SK-N-SH (cell line): Measurements from ENCODE around the gene FAM72D. TPM values are rescaled to one million over a fixed set of nuclear protein-coding genes. Genes with fewer than 3 reads are reported as not detected.
"Not testable (repeated sequence)": the region's sequence is repeated elsewhere in the genome, so short reads cannot be mapped to it uniquely, and the experiment has no call there.

Experiments
- CTCF ChIA-PET: fragments of 300-600, 350-600 bp; formaldehyde crosslinking; extraction: SDS; loops from one replicate; lab custom pipeline; 2021; lab: Yijun Ruan, JAX
- POLR2A ChIA-PET: fragments of 350-600 bp; sonication (Branson Sonifier 250); formaldehyde crosslinking; extraction: SDS; loops from one replicate; lab custom pipeline; 2020; ENCODE audit warnings: antibody characterized with exemption, inconsistent platforms; lab: Yijun Ruan, JAX
- DNase-seq: peaks from one replicate; pipeline ENCODE4 v3.0.0; 2012
- H2AFZ ChIP-seq: fragments of 200-600 bp; sonication (generic); 2 replicates; pipeline ENCODE4 v1.8.1; 2016; ENCODE audit warnings: antibody characterized with exemption, mild to moderate bottlenecking, low read depth
- H3F3A ChIP-seq: fragments of 200-600 bp; sonication (generic); replicated peaks from 2 replicates; pipeline ENCODE3; 2016; ENCODE audit warnings: antibody characterized with exemption, mild to moderate bottlenecking; ENCODE audit not compliant: insufficient read depth
- H3K27ac ChIP-seq, 2 experiments: fragments of 200-500 bp in 1 of 2; fragments of 200-600 bp in 1 of 2; sonication (Bioruptor generic) in 1 of 2; sonication (generic), shearing (Covaris generic) in 1 of 2; 2 replicates each; pipeline versions ENCODE4 v1.5.1 to v1.6.1; 2014 to 2016; ENCODE audit warnings: low read depth in 2 of 2, inconsistent platforms in 1 of 2, low read length in 1 of 2, mild to moderate bottlenecking in 1 of 2, mixed read lengths in 1 of 2
- H3K27me3 ChIP-seq: fragments of 200-600 bp; sonication (generic), shearing (Covaris generic); 2 replicates; pipeline ENCODE4 v1.6.1; 2016; ENCODE audit warnings: mixed run types; ENCODE audit not compliant: insufficient read depth
- H3K36me3 ChIP-seq, 2 experiments: fragments of 200-500 bp in 1 of 2; fragments of 200-600 bp in 1 of 2; sonication (Bioruptor generic) in 1 of 2; sonication (generic) in 1 of 2; replicated peaks in 1 of 2; 2 replicates each; pipeline versions ENCODE3 to v1.5.1; 2014 to 2016; ENCODE audit warnings: low read length in 1 of 2, mild to moderate bottlenecking in 1 of 2; ENCODE audit not compliant: insufficient read depth in 2 of 2, control insufficient read depth in 1 of 2
- H3K4me1 ChIP-seq, 2 experiments: fragments of 200-500 bp in 1 of 2; fragments of 200-600 bp in 1 of 2; sonication (Bioruptor generic) in 1 of 2; sonication (generic), shearing (Covaris generic) in 1 of 2; 2 replicates each; pipeline versions ENCODE4 v1.5.1 to v1.6.1; 2014 to 2016; ENCODE audit warnings: low read depth in 1 of 2, low read length in 1 of 2, mixed run types in 1 of 2; ENCODE audit not compliant: insufficient read depth in 2 of 2, control insufficient read depth in 1 of 2
- H3K4me2 ChIP-seq: fragments of 200-600 bp; sonication (generic), shearing (Covaris generic); 2 replicates; pipeline ENCODE4 v1.6.1; 2017; ENCODE audit warnings: mixed run types
- H3K4me3 ChIP-seq, 2 experiments: fragments of 200-500 bp in 1 of 2; fragments of 200-600 bp in 1 of 2; sonication (Bioruptor generic) in 1 of 2; sonication (generic), shearing (Covaris generic) in 1 of 2; 2 replicates each; pipeline versions ENCODE4 v1.5.1 to v1.8.1; 2014 to 2016; ENCODE audit warnings: low read depth in 2 of 2, inconsistent platforms in 1 of 2, low read length in 1 of 2, mild to moderate bottlenecking in 1 of 2, mixed read lengths in 1 of 2, moderate library complexity in 1 of 2
- H3K79me2 ChIP-seq: fragments of 200-600 bp; sonication (generic); 2 replicates; pipeline ENCODE4 v1.8.1; 2017; ENCODE audit warnings: mild to moderate bottlenecking; ENCODE audit not compliant: insufficient read depth
- H3K9ac ChIP-seq: fragments of 200-600 bp; sonication (generic); 2 replicates; pipeline ENCODE4 v1.6.1; 2017; ENCODE audit warnings: mixed run types
- H3K9me2 ChIP-seq: fragments of 200-600 bp; sonication (generic); 2 replicates; pipeline ENCODE4 v1.6.1; 2017; ENCODE audit warnings: mixed run types
- H3K9me3 ChIP-seq: fragments of 200-600 bp; sonication (generic); 2 replicates; pipeline ENCODE4 v1.6.1; 2017; ENCODE audit warnings: mixed run types, mild to moderate bottlenecking, moderate library complexity
- H4K20me1 ChIP-seq: fragments of 200-600 bp; sonication (generic); 2 replicates; pipeline ENCODE4 v1.6.1; 2017; ENCODE audit warnings: mild to moderate bottlenecking, mixed run types; ENCODE audit not compliant: insufficient read depth
- WGBS: methylation state at CpG from one replicate; pipeline ENCODE4 v1.1.6; 2017; ENCODE audit warnings: low lambda C conversion rate; 5-methylcytosine and 5-hydroxymethylcytosine counted together
- polyA plus RNA-seq, 3 experiments: library from polyadenylated mRNA; depleted of rRNA; stranded (reverse); fragments of >200 nt; gene quantifications; 2 replicates each; pipeline ENCODE4 v1.2.3, GENCODE V29; 2012

FAM72D gene
- polyA plus RNA-seq, 1 of the 3 experiments (the other 2 are of a cell fraction) = 2.6 TPM

GRCh38 chr1:145123992-145124641 lies 28.3 kb downstream of the FAM72D start:
- POLR2A ChIA-PET, H3K36me3 ChIP-seq, H3K4me3 ChIP-seq, H2AFZ ChIP-seq, CTCF ChIA-PET, H3K27ac ChIP-seq, H3K79me2 ChIP-seq, H3K4me1 ChIP-seq, DNase-seq, H3K9ac ChIP-seq, H3K9me3 ChIP-seq, H4K20me1 ChIP-seq, H3F3A ChIP-seq, H3K27me3 ChIP-seq, H3K9me2 ChIP-seq, H3K4me2 ChIP-seq: not testable (repeated sequence)
- WGBS = no CpG with 5 or more reads among the region's 7 CpGs

GRCh38 chr1:145125112-145125511 lies 29.3 kb downstream of the FAM72D start:
- H3K4me3 ChIP-seq, H3K9me2 ChIP-seq, H3K4me1 ChIP-seq, H3K27me3 ChIP-seq, H3K79me2 ChIP-seq, H3F3A ChIP-seq, H4K20me1 ChIP-seq, H3K36me3 ChIP-seq, H3K9ac ChIP-seq, POLR2A ChIA-PET, H2AFZ ChIP-seq, H3K4me2 ChIP-seq, DNase-seq, H3K9me3 ChIP-seq, H3K27ac ChIP-seq, CTCF ChIA-PET: not testable (repeated sequence)
- WGBS = no CpG with 5 or more reads among the region's 1 CpG

GRCh38 chr1:145127144-145127543 lies 31.4 kb downstream of the FAM72D start:
- H3K27ac ChIP-seq, H3K9ac ChIP-seq, H3K4me3 ChIP-seq, H3K9me2 ChIP-seq, H3K36me3 ChIP-seq, H4K20me1 ChIP-seq, H3K4me1 ChIP-seq, H3K9me3 ChIP-seq, DNase-seq, H2AFZ ChIP-seq, POLR2A ChIA-PET, H3K4me2 ChIP-seq, H3K79me2 ChIP-seq, H3F3A ChIP-seq, H3K27me3 ChIP-seq, CTCF ChIA-PET: not testable (repeated sequence)

- H2AFZ ChIP-seq, H3K79me2 ChIP-seq, H3K36me3 ChIP-seq, H3K9me2 ChIP-seq, H3K4me1 ChIP-seq, CTCF ChIA-PET, POLR2A ChIA-PET, H3F3A ChIP-seq, H3K9ac ChIP-seq, DNase-seq, H3K27ac ChIP-seq, H3K27me3 ChIP-seq, H3K9me3 ChIP-seq, H3K4me3 ChIP-seq, H3K4me2 ChIP-seq, H4K20me1 ChIP-seq: not testable (repeated sequence)
- WGBS = 81% methylated on average over 14 of the region's 14 CpGs
Measured at GRCh38 chr1:145128697-145129469, 33.1 kb downstream of the FAM72D start.

GRCh38 chr1:145134476-145134875 lies 38.7 kb downstream of the FAM72D start:
- H3K27me3 ChIP-seq, H3K79me2 ChIP-seq, DNase-seq, H3K27ac ChIP-seq, CTCF ChIA-PET, POLR2A ChIA-PET, H3F3A ChIP-seq, H3K9me3 ChIP-seq, H3K9ac ChIP-seq, H3K4me1 ChIP-seq, H2AFZ ChIP-seq, H4K20me1 ChIP-seq, H3K4me2 ChIP-seq, H3K4me3 ChIP-seq, H3K9me2 ChIP-seq, H3K36me3 ChIP-seq: not testable (repeated sequence)
- WGBS = no CpG with 5 or more reads among the region's 1 CpG

- CTCF ChIA-PET, H3K27me3 ChIP-seq, H3K9ac ChIP-seq, H3K36me3 ChIP-seq, H3K4me3 ChIP-seq, H3K79me2 ChIP-seq, H3K9me3 ChIP-seq, POLR2A ChIA-PET, H3K27ac ChIP-seq, H4K20me1 ChIP-seq, H3F3A ChIP-seq, DNase-seq, H2AFZ ChIP-seq, H3K4me1 ChIP-seq, H3K9me2 ChIP-seq, H3K4me2 ChIP-seq: not testable (repeated sequence)
- WGBS = no CpG with 5 or more reads among the region's 2 CpGs
Measured at GRCh38 chr1:145140549-145140948, 44.8 kb downstream of the FAM72D start.
